Measurements from ENCODE around the gene PAPSS1. TPM values are rescaled to one million over a fixed set of nuclear protein-coding genes. Genes with fewer than 3 reads are reported as not detected.

The PAPSS1 gene
- total RNA-seq, result 10 to 100 TPM; 46.9 to 58.9 (median 54.6) TPM

GRCh38 chr4:107719922-107720722 lies at the start of gene PAPSS1:
Gene PAPSS1 (minus strand): TSS chr4:107720234. CDS start chr4:107720179, 55 bp downstream.
- intact Hi-C loops (cut with DNase I; ENCODE audit: low total_unique reads), result no loop called here

GRCh38 chr4:107760281-107760947 lies 40.4 kb upstream of the PAPSS1 start:
- TF ChIP-seq POLR2A (IDR thresholded peaks at IDR 0.05), result no peak
- no peak for TF ChIP-seq CTCF (IDR thresholded peaks at IDR 0.05)
- intact Hi-C loops (cut with DNase I; ENCODE audit: low total_unique reads), result no loop called here
- 76 to 78% methylated on average over 10 of the region's 10 CpGs for WGBS, 2 donors
- no peak overlapping the region for H3K4me3 ChIP-seq (ENCODE audit: low read depth, poor library complexity, severe bottlenecking)
- no peak for DNase-seq (ENCODE audit: low spot score in 2 of 2)

More at GRCh38 chr4:107719922-107720722, at the start of gene PAPSS1:
- TF ChIP-seq POLR2A (IDR thresholded peaks at IDR 0.05), result no peak
- TF ChIP-seq CTCF (IDR thresholded peaks at IDR 0.05), result no peak
- H3K4me3 ChIP-seq (ENCODE audit: low read depth, poor library complexity, severe bottlenecking), result peak within 1 kb of the TSS; percentile 81
- WGBS, 2 donors, result 0 to 1% methylated on average over 42 to 71 of the region's 90 CpGs
- DNase-seq (ENCODE audit: low spot score in 2 of 2), result peak; percentile 96 to 99

- intact Hi-C loops (cut with DNase I; ENCODE audit: low total_unique reads), result loop anchor here (1.0 kb wide), 1 partner anchor 155 kb away; no protein-coding TSS in a partner anchor
- H3K4me3 ChIP-seq (ENCODE audit: low read depth, poor library complexity, severe bottlenecking), result no peak overlapping the region
- DNase-seq (ENCODE audit: low spot score in 2 of 2), result no peak
- WGBS, 2 donors, result 42 to 45% methylated on average over 2 of the region's 2 CpGs
- no peak for TF ChIP-seq POLR2A (IDR thresholded peaks at IDR 0.05)
These were observed 37.9 kb upstream of the PAPSS1 start for GRCh38 chr4:107757864-107758476.

GRCh38 chr4:107757283-107757682 lies 37.2 kb upstream of the PAPSS1 start:
- TF ChIP-seq POLR2A (IDR thresholded peaks at IDR 0.05) (no peak), CTCF (IDR thresholded peaks at IDR 0.05) (no peak)
- intact Hi-C loops (cut with DNase I; ENCODE audit: low total_unique reads), result loop anchor here (1.0 kb wide), 1 partner anchor 156 kb away; no protein-coding TSS in a partner anchor
- no peak for DNase-seq (ENCODE audit: low spot score in 2 of 2)
- H3K4me3 ChIP-seq (ENCODE audit: low read depth, poor library complexity, severe bottlenecking), result no peak overlapping the region
- 79 to 88% methylated on average over 5 of the region's 5 CpGs for WGBS, 2 donors

GRCh38 chr4:107755841-107756356 lies 35.9 kb upstream of the PAPSS1 start:
- no peak overlapping the region for H3K4me3 ChIP-seq (ENCODE audit: low read depth, poor library complexity, severe bottlenecking)
- 44 to 47% methylated on average over 4 of the region's 4 CpGs for WGBS, 2 donors
- TF ChIP-seq POLR2A (IDR thresholded peaks at IDR 0.05) (no peak), CTCF (IDR thresholded peaks at IDR 0.05) (no peak)
- no peak for DNase-seq (ENCODE audit: low spot score in 2 of 2)
- intact Hi-C loops (cut with DNase I; ENCODE audit: low total_unique reads), result no loop called here

GRCh38 chr4:107751670-107752069 lies 31.6 kb upstream of the PAPSS1 start:
- intact Hi-C loops (cut with DNase I; ENCODE audit: low total_unique reads), result no loop called here
- 80 to 85% methylated on average over 2 of the region's 2 CpGs for WGBS, 2 donors
- DNase-seq (ENCODE audit: low spot score in 2 of 2), result no peak
- H3K4me3 ChIP-seq (ENCODE audit: low read depth, poor library complexity, severe bottlenecking), result no peak overlapping the region
- TF ChIP-seq POLR2A (IDR thresholded peaks at IDR 0.05) (no peak), CTCF (IDR thresholded peaks at IDR 0.05) (no peak)

All from lower leg skin (tissue), 4 donors.